Measurements from ENCODE around the gene ERICH2.
A peak's percentile ranks its signal among the peaks of the same experiment; 100 is the strongest.

The ERICH2 gene

DNA sequence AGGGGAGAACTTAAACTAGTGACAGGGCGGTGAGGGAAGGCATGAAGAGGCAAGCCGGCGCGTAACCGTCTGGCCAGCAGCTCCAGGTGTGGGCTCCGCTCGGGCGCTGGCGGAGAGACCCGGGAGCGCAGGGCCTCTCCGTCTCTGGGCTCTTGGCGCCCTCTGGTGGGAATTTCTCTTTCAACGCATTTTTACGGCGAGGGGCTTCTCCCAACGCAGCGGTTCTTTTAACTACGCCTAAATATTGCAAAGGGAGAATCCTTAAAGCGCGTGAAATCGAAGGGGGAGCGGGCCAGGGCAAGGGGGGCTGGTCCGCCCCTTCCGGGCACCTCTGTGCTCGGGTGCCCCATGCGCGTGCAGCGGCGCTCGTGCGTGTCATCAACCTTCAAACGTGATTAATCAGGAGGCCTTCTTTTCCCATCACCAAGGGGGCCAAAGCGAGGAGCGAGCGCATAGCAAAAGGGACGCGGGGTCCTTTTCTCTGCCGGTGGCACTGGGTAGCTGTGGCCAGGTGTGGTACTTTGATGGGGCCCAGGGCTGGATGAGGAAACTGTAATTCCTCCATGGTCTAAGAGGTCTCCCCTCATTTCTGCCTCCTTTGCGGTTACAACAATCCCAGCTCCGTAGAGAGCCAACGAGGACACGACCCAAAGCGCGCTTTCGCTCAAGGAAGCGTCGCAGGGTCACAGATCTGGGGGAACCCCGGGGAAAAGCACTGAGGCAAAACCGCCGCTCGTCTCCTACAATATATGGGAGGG is 45.7 kb downstream of the ERICH2 start (continued):
- TF ChIP-seq ZNF645 (tag by site-specific recombination; IDR thresholded peaks at IDR 0.05) (no peak), ZIC2 (tag by site-specific recombination; IDR thresholded peaks at IDR 0.05) (no peak), ZNF155 (tag by site-specific recombination; IDR thresholded peaks at IDR 0.05) (no peak), KLF10 (tag by site-specific recombination; IDR thresholded peaks at IDR 0.05) (0 out of 2 replicates have a peak, but pooled peaks have one; percentile 12), PRDM6 (tag by site-specific recombination; IDR thresholded peaks at IDR 0.05) (no peak), ZNF677 (tag by site-specific recombination; IDR thresholded peaks at IDR 0.05) (no peak), HOXC10 (CRISPR knock-in tag; IDR thresholded peaks at IDR 0.05) (no peak), SCRT1 (tag by site-specific recombination; IDR thresholded peaks at IDR 0.05; ENCODE audit: borderline replicate concordance) (no peak), ZNF48 (tag by site-specific recombination; IDR thresholded peaks at IDR 0.05) (no peak), ZNF169 (tag by site-specific recombination; IDR thresholded peaks at IDR 0.05) (no peak), ZNF426 (tag by site-specific recombination; IDR thresholded peaks at IDR 0.05) (0 out of 2 replicates have a peak, but pooled peaks have one; percentile 4), ZNF26 (tag by site-specific recombination; IDR thresholded peaks at IDR 0.05) (no peak), HOXD13 (CRISPR knock-in tag; IDR thresholded peaks at IDR 0.05; ENCODE audit: borderline replicate concordance) (no peak), AEBP2 (tag by site-specific recombination; IDR thresholded peaks at IDR 0.05; ENCODE audit: borderline replicate concordance) (no peak), ZNF24 (tag by site-specific recombination; IDR thresholded peaks at IDR 0.05) (no peak), ZBTB11 (tag by site-specific recombination; conservative IDR thresholded peaks at IDR 0.05; ENCODE audit: low read depth) (no peak), YY2 (tag by site-specific recombination; IDR thresholded peaks at IDR 0.05) (no peak), ZNF37A (tag by site-specific recombination; IDR thresholded peaks at IDR 0.05) (no peak), ZBTB7A (tag by site-specific recombination; IDR thresholded peaks at IDR 0.05; ENCODE audit: low read depth) (0 out of 2 replicates have a peak, but pooled peaks have one; percentile 57), ZNF341 (tag by site-specific recombination; IDR thresholded peaks at IDR 0.05; ENCODE audit: low read depth) (no peak), ZNF302 (tag by site-specific recombination; IDR thresholded peaks at IDR 0.05; ENCODE audit: low read depth) (no peak), ZNF280C (tag by site-specific recombination; IDR thresholded peaks at IDR 0.05) (no peak), ZNF791 (tag by site-specific recombination; IDR thresholded peaks at IDR 0.05) (no peak)
- TF ChIP-seq, protein P1, sequence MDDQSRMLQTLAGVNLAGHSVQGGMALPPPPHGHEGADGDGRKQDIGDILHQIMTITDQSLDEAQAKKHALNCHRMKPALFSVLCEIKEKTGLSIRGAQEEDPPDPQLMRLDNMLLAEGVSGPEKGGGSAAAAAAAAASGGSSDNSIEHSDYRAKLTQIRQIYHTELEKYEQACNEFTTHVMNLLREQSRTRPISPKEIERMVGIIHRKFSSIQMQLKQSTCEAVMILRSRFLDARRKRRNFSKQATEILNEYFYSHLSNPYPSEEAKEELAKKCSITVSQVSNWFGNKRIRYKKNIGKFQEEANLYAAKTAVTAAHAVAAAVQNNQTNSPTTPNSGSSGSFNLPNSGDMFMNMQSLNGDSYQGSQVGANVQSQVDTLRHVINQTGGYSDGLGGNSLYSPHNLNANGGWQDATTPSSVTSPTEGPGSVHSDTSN (CRISPR knock-in tag; IDR thresholded peaks at IDR 0.05) = no peak
- TF ChIP-seq, protein P2, sequence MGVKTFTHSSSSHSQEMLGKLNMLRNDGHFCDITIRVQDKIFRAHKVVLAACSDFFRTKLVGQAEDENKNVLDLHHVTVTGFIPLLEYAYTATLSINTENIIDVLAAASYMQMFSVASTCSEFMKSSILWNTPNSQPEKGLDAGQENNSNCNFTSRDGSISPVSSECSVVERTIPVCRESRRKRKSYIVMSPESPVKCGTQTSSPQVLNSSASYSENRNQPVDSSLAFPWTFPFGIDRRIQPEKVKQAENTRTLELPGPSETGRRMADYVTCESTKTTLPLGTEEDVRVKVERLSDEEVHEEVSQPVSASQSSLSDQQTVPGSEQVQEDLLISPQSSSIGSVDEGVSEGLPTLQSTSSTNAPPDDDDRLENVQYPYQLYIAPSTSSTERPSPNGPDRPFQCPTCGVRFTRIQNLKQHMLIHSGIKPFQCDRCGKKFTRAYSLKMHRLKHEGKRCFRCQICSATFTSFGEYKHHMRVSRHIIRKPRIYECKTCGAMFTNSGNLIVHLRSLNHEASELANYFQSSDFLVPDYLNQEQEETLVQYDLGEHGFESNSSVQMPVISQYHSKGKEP (tag by site-specific recombination; IDR thresholded peaks at IDR 0.05) = no peak

Measured in HEK293 (cell line).